ENCODE results near the gene UTP14C. TPM values are rescaled to one million over a fixed set of nuclear protein-coding genes. Genes with fewer than 3 reads are reported as not detected.

The UTP14C gene
- total RNA-seq, 1 donor, result 14.7 TPM

DNA sequence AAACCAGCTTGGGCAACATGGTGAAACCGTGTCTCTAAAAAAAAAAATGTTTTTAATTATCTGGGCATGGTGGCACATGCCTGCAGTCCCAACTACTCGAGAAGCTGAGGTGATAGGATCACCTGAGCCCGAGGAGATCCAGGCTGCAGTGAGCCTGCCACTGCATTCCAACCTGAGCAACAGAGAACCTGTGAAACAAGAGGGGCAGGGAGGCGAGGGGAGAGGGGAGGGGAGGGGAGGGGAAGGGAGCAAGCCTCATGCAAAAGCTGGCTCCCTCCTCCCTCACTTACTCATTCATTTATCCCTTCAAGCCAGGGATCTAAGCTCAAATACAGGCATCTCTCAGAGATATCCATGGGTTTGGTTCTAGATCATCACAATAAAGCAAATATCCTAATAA is 22.1 kb upstream of the UTP14C start:
- no peak for DNase-seq (ENCODE audit: low read depth)
- TF ChIP-seq, protein P1, sequence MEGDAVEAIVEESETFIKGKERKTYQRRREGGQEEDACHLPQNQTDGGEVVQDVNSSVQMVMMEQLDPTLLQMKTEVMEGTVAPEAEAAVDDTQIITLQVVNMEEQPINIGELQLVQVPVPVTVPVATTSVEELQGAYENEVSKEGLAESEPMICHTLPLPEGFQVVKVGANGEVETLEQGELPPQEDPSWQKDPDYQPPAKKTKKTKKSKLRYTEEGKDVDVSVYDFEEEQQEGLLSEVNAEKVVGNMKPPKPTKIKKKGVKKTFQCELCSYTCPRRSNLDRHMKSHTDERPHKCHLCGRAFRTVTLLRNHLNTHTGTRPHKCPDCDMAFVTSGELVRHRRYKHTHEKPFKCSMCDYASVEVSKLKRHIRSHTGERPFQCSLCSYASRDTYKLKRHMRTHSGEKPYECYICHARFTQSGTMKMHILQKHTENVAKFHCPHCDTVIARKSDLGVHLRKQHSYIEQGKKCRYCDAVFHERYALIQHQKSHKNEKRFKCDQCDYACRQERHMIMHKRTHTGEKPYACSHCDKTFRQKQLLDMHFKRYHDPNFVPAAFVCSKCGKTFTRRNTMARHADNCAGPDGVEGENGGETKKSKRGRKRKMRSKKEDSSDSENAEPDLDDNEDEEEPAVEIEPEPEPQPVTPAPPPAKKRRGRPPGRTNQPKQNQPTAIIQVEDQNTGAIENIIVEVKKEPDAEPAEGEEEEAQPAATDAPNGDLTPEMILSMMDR (IDR thresholded peaks at IDR 0.05; ENCODE audit: insufficient read depth, low read length), result no peak
- H3K4me3 ChIP-seq (ENCODE audit: low read depth, low read length), result no peak overlapping the region

DNA sequence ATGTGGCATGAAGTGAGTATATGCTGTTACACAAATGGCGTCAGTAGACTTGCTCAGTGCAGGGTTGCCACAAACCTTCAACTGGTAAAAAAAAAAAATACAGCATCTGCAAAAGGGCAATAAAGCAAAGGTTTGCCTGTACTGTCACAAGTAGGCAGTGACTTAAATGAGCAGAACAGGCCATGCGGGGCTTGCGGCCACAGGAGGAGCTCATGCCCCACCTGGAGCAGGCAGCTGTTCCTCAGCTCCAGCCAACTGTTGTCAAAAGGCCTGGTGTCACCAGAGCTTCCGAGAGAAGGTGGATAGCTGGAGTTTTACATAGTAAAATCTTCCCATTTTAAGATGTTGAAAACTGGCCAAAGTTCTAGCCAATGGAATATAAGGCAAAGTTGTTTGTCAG is 20.9 kb upstream of the UTP14C start:
- DNase-seq (ENCODE audit: low read depth), result no peak
- no peak overlapping the region for H3K4me3 ChIP-seq (ENCODE audit: low read depth, low read length)
- TF ChIP-seq, protein P1 (IDR thresholded peaks at IDR 0.05; ENCODE audit: insufficient read depth, low read length), result no peak

DNA sequence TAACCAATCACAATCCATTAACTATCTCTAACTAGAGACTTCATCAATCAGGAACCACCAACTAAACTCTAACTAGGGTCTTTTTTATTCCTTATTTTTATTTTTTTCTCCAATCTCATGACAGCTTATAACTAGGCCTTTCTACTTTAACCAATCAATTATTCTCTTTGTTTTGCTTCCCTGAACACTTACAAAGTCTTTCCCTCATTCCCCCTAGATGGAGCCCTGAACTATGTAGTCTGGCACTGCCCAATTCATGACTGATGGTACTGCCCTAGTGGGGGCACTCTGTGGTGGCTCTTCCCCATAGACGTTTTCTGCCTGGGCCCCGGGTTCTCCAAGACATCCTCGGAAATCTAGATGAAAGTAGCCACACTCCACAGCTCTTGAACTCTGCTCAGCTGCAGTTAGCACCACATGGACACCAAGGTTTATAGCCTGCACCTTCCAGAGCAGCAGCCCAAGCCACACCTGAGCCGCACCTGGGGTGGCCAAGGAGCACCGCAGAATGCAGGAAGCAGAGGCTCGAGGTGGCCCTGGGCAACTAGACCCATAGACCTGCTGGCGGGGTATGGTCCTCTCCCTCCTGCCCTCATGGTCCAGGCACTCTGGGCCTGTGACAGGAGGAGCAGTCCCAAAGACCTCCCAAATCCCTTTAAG is 19.9 kb upstream of the UTP14C start:
- DNase-seq (ENCODE audit: low read depth), result no peak
- H3K4me3 ChIP-seq (ENCODE audit: low read depth, low read length), result no peak overlapping the region
- TF ChIP-seq, protein P1 (IDR thresholded peaks at IDR 0.05; ENCODE audit: insufficient read depth, low read length), result no peak

DNA sequence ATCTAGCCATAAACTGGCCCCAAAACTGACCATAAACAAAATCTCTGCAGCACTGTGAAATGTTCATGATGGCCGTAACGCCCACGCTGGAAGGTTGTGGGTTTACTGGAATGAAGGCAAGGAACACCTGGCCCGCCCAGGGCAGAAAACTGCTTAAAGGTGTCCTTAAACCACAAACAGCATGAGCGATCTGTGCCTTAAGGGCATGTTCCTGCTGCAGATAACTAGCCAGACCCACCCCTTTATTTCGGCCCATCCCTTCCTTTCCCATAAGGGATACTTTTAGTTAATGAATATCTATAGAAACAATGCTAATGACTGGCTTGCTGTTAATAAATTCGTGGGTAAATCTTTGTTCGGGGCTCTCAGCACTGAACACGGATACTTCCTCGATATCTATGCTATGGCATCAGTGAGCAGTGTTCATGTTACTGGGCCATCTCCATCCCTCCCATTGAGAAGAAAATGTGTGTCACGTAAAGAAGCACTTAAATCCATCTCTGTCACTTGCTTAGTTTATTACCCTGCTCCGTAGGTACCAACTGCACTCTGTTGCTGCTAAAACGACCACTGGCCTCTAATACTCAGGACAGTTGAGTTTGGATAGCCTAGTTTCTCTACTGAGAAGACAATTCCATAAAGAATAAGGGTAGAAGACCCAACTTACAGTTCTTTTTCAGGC is 18.5 kb upstream of the UTP14C start:
- TF ChIP-seq, protein P1 (IDR thresholded peaks at IDR 0.05; ENCODE audit: insufficient read depth, low read length), result no peak
- DNase-seq (ENCODE audit: low read depth), result no peak
- no peak overlapping the region for H3K4me3 ChIP-seq (ENCODE audit: low read depth, low read length)

DNA sequence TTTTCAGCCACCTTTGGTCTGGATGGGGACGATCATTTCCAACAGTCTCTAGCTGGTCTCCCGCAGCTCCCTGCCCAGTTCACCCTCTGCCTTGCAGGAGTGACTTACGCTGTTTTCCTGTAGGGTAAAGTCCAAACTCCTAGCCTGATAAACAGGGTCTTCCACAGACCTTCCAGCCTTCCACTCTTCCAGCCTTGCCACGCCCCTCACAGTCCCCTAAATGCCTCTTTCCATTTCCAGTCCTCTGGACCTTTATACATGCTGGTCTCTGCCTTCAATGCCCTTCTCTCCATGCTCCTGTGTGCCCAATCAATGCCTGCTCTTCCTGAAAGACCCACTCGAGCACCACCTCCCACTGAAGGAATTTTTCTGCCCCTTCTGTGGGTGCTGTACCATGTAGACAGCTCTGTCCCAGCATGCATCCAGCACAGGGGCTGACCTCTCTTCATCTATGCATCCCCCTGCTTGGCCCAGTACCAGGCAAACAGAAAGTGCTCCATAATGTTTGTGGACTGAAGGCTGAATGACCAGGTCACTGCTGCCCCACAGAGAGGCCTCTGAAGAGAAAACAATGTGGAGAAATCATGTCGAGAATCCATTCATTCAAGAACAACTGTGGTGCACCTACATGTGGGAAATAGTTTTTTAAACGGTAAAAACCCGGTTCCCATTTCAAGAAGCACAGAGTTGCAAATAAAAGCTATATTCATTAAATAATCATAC is 17.8 kb upstream of the UTP14C start:
- TF ChIP-seq, protein P1 (IDR thresholded peaks at IDR 0.05; ENCODE audit: insufficient read depth, low read length), result no peak
- H3K4me3 ChIP-seq (ENCODE audit: low read depth, low read length), result no peak overlapping the region
- no peak for DNase-seq (ENCODE audit: low read depth)

DNA sequence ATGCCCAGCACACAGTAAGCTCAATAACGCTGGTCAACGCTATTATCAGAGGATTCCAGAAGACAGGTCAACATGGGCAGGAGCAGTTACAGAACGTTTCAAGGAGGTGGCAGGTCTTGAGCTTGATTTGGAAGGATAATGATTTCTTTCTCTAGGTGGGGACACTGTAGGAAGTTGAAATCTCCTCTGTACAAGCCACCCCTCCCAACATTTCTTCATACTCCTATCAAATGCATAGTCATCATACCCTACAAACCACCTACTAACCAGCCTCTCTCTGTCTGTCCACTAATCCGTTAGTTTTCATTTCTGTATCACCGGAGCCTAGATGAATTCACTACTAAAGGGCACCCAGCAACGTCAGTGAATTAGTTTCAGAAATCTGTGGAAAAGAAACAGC is 14.5 kb upstream of the UTP14C start:
- TF ChIP-seq, protein P1 (IDR thresholded peaks at IDR 0.05; ENCODE audit: insufficient read depth, low read length), result no peak
- DNase-seq (ENCODE audit: low read depth), result no peak
- no peak overlapping the region for H3K4me3 ChIP-seq (ENCODE audit: low read depth, low read length)

Data from fibroblast of the aortic adventitia (primary cell).